ENCODE results near the gene ARMC12. TPM values are rescaled to one million over a fixed set of nuclear protein-coding genes. Genes with fewer than 3 reads are reported as not detected.

Gene ARMC12
- total and polyA plus RNA-seq, 2 of the 13 experiments (the other 11 are each of a cell fraction or from before 2014, with no cell fraction given): 1.3 TPM; not detected in 1

- TF ChIP-seq BHLHE40 (IDR thresholded peaks at IDR 0.05; ENCODE audit: low read length) (no peak), ZBTB10 (CRISPR knock-in tag; IDR thresholded peaks at IDR 0.05; ENCODE audit: borderline replicate concordance) (no peak), HNF1A (IDR thresholded peaks at IDR 0.05; ENCODE audit: low read depth) (no peak), HNF1A (CRISPR knock-in tag; IDR thresholded peaks at IDR 0.05; ENCODE audit: borderline replicate concordance) (no peak), XRCC5 (optimal IDR thresholded peaks at IDR 0.05; ENCODE audit: low read length) (peak; percentile 19), KDM4B (CRISPR knock-in tag; IDR thresholded peaks at IDR 0.05) (no peak), MYC (CRISPR knock-in tag; IDR thresholded peaks at IDR 0.05; ENCODE audit: borderline replicate concordance) (0 out of 2 replicates have a peak, but pooled peaks have one; percentile 38), ZNF792 (CRISPR knock-in tag; IDR thresholded peaks at IDR 0.05) (no peak), MTF2 (CRISPR knock-in tag; IDR thresholded peaks at IDR 0.05; ENCODE audit: borderline replicate concordance) (0 out of 2 replicates have a peak, but pooled peaks have one; percentile 30), PAX8 (CRISPR knock-in tag; IDR thresholded peaks at IDR 0.05; ENCODE audit: borderline replicate concordance) (no peak), ZNF839 (CRISPR knock-in tag; IDR thresholded peaks at IDR 0.05; ENCODE audit: borderline replicate concordance) (no peak), ZBTB25 (CRISPR knock-in tag; IDR thresholded peaks at IDR 0.05) (no peak), ZNF383 (CRISPR knock-in tag; IDR thresholded peaks at IDR 0.05; ENCODE audit: borderline replicate concordance) (no peak), DMTF1 (CRISPR knock-in tag; IDR thresholded peaks at IDR 0.05) (no peak), HMG20B (CRISPR knock-in tag; conservative IDR thresholded peaks at IDR 0.05) (no peak), PHF5A (CRISPR knock-in tag; IDR thresholded peaks at IDR 0.05; ENCODE audit: low read depth, unreplicated experiment) (no peak)
- TF ChIP-seq, protein P1, sequence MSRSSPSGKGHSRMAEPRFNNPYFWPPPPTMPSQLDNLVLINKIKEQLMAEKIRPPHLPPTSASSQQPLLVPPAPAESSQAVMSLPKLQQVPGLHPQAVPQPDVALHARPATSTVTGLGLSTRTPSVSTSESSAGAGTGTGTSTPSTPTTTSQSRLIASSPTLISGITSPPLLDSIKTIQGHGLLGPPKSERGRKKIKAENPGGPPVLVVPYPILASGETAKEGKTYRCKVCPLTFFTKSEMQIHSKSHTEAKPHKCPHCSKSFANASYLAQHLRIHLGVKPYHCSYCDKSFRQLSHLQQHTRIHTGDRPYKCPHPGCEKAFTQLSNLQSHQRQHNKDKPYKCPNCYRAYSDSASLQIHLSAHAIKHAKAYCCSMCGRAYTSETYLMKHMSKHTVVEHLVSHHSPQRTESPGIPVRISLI (CRISPR knock-in tag; IDR thresholded peaks at IDR 0.05; ENCODE audit: borderline replicate concordance): no peak
Measured at GRCh38 chr6:35691027-35691824, 45.6 kb upstream of the ARMC12 start (continued).

All from HepG2 (cell line).